Measurements from ENCODE around the gene DEF6. TPM values are rescaled to one million over a fixed set of nuclear protein-coding genes. Genes with fewer than 3 reads are reported as not detected.
A peak's percentile ranks its signal among the peaks of the same experiment; 100 is the strongest.

The DEF6 gene
- total RNA-seq, 6 donors from 2014 or later: 10.0 to 39.8 (median 23.4) TPM

DNA sequence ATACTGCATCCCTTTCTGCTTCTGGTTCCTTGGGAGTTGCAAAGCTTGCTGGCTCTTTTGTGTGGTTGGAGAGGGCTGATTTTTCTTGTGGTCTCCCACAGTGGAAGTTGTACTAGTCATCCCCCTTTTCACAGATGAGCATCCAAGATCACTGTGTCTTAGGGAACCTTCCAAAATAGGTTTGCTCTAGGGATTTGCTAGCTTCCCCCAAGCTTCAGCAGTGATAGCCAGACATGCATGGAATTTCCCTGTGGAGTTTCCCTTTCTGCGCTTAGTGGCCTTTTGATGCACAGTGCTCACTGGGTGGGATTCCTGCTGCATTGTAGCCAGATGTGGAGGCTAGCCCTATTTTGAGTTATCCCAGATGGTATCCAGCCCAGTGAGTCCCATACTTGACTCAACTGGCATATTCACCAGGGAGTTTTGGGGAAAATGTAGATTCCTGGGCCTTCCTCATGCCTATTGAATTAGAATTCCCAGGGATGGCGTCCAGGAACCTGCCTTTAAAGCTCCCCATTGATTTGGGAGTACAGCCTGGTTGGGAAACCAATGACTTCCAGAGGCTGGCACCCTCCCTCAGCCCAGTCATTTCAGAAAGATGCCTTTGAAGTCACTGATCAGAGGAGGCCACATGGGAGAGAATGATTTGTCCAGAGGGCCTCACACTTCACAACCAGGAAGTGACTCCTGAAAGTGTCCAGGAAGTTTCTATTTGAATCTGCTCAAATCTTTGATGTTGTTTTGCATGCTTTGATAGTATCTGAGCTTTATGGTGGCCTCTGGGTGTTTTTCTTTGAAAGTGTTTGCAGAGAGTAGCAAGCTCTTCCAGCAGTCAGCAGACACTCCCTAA lies 70.6 kb downstream of the DEF6 start:
- Histone ChIP-seq H3K9me3 (no peaks in the 10 kb centered on the region), H3K4me1 (peaks cover 29 to 48% (median 36%) of the 10 kb centered on the region in 4 donors), H3K27ac (peak overlapping the region in 1 of 4 donors; percentile 25), H3K27me3 (no peaks in the 10 kb centered on the region), H3K36me3 (no peaks in the 10 kb centered on the region), H3K4me3 (no peak overlapping the region)
- WGBS, 2 donors: 78 to 86% methylated on average over 1 to 2 of the region's 2 CpGs
- DNase-seq (no peak), ATAC-seq (ENCODE audit: low FRiP score in 2 of 2) (no peak)
- TF ChIP-seq POLR2A (IDR thresholded peaks at IDR 0.05) (no peak), POLR2AphosphoS5 (IDR thresholded peaks at IDR 0.05) (no peak), EP300 (IDR thresholded peaks at IDR 0.05) (no peak)
- TF ChIP-seq, protein P1, sequence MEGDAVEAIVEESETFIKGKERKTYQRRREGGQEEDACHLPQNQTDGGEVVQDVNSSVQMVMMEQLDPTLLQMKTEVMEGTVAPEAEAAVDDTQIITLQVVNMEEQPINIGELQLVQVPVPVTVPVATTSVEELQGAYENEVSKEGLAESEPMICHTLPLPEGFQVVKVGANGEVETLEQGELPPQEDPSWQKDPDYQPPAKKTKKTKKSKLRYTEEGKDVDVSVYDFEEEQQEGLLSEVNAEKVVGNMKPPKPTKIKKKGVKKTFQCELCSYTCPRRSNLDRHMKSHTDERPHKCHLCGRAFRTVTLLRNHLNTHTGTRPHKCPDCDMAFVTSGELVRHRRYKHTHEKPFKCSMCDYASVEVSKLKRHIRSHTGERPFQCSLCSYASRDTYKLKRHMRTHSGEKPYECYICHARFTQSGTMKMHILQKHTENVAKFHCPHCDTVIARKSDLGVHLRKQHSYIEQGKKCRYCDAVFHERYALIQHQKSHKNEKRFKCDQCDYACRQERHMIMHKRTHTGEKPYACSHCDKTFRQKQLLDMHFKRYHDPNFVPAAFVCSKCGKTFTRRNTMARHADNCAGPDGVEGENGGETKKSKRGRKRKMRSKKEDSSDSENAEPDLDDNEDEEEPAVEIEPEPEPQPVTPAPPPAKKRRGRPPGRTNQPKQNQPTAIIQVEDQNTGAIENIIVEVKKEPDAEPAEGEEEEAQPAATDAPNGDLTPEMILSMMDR (IDR thresholded peaks at IDR 0.05): no peak

- 27 to 43% methylated on average over 8 of the region's 8 CpGs for WGBS, 2 donors
- DNase-seq (peak in 1 of 2 donors; percentile 85), ATAC-seq (ENCODE audit: low FRiP score in 2 of 2) (peak; percentile 83 to 93)
- Histone ChIP-seq H3K27me3 (no peaks in the 10 kb centered on the region), H3K4me1 (peaks cover 29 to 44% (median 36%) of the 10 kb centered on the region in 4 donors), H3K27ac (peak overlapping the region; percentile 63 to 69 (median 66)), H3K9me3 (no peaks in the 10 kb centered on the region), H3K36me3 (no peaks in the 10 kb centered on the region), H3K4me3 (no peak overlapping the region)
- TF ChIP-seq, protein P1 (IDR thresholded peaks at IDR 0.05): no peak
- peak; percentile 59 to 86 for TF ChIP-seq POLR2AphosphoS5 (IDR thresholded peaks at IDR 0.05)
- TF ChIP-seq EP300 (IDR thresholded peaks at IDR 0.05): peak in 3 of 4 donors; percentile 74 to 87 (median 80)
- TF ChIP-seq POLR2A (IDR thresholded peaks at IDR 0.05): peak in 1 of 4 donors; percentile 29
Observed at GRCh38 chr6:35370124-35370741, 72.6 kb downstream of the DEF6 start.

DNA sequence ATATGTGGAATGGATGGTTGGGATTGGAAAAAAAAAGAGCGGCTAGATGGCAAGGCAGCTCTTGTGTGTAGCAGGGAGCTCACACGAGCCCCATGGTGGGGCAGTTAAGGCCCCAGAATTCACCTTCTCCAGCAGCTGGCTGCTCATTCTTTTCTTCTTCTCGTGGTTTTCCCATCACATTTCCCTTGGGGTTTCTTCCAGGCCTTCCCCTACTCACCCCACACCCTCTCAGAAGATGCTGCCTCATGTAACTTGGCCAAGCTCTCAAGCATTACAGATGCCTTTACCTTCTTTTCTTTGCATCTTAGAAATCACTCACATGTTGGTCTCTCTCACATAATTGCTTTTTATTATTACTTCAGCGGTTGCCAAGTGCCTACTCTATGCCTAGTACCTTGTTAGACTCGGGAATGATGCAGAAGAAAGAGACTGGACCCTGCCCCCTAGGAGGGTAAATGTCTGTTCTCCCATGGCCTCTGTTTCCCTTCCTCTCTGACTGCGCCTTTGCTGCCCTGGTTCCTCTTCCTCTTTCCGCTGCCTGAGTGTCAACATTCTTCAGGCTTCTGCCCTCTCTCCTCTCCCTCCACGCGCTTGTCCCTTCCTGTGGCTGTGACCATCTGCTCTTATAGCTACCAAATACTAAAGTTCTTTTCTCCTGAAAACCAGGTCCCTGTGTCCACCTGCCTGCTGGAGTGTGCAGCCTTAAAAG lies 73.3 kb downstream of the DEF6 start:
- Histone ChIP-seq H3K27me3 (no peaks in the 10 kb centered on the region), H3K36me3 (no peaks in the 10 kb centered on the region), H3K4me3 (no peak overlapping the region), H3K9me3 (no peaks in the 10 kb centered on the region), H3K27ac (peak overlapping the region; percentile 63 to 69 (median 66)), H3K4me1 (peaks cover 29 to 44% (median 38%) of the 10 kb centered on the region in 4 donors)
- TF ChIP-seq, protein P1 (IDR thresholded peaks at IDR 0.05): no peak
- no peak for TF ChIP-seq POLR2A (IDR thresholded peaks at IDR 0.05)
- peak; percentile 54 to 82 for ATAC-seq (ENCODE audit: low FRiP score in 2 of 2)
- WGBS, 2 donors: 59 to 62% methylated on average over 9 of the region's 9 CpGs
- DNase-seq: peak in 1 of 2 donors; percentile 68

Other genes starting within 250 kb of the DEF6 start
- under 1 TPM in 3 of 6 donors, not detected in 3; 0.30 to 0.89 (median 0.46) TPM for gene TCP11, start 156.5 kb upstream of the DEF6 start, total RNA-seq
- gene SCUBE3, start 83.9 kb upstream of the DEF6 start, total RNA-seq: 1 to 10 TPM in 2 of 6 donors, under 1 TPM in 4; under 0.01 to 1.2 (median 0.48) TPM
- gene ZNF76, start 38.1 kb upstream of the DEF6 start, total RNA-seq: 100 to 1,000 TPM in 2 of 6 donors, 10 to 100 TPM in 4; 26.8 to 242 (median 38.1) TPM
- 10 to 100 TPM; 14.8 to 48.2 (median 31.5) TPM for gene PPARD, start 44.7 kb downstream of the DEF6 start, total RNA-seq
- 10 to 100 TPM in 3 of 6 donors, 1 to 10 TPM in 3; 6.1 to 13.3 (median 9.3) TPM for gene FANCE, start 154.5 kb downstream of the DEF6 start, total RNA-seq
- gene RPL10A, start 170.6 kb downstream of the DEF6 start, total RNA-seq: 1,000 to 10,000 TPM in 2 of 6 donors, 100 to 1,000 TPM in 4; 474 to 1,092 (median 918) TPM
- gene TEAD3, start 199.3 kb downstream of the DEF6 start, total RNA-seq: 10 to 100 TPM; 19.0 to 28.2 (median 21.2) TPM
- gene TULP1, start 215.1 kb downstream of the DEF6 start, total RNA-seq: not detected